AG10803 (cell line): Measurements from ENCODE around the gene ZNF598.

ENCODE experiments used
- DNase-seq: peaks from one replicate; pipeline ENCODE4 v3.0.0; 2010; ENCODE audit warnings: low read depth
- H3K4me3 ChIP-seq: 2 replicates; pipeline ENCODE4 v1.5.1; 2011; ENCODE audit warnings: mild to moderate bottlenecking, low read length, control low read depth
- TF ChIP-seq, protein P1 (sequence below): conservative IDR thresholded peaks from 2 replicates; pipeline ENCODE4 v1.5.1; 2011; ENCODE audit warnings: mild to moderate bottlenecking, low read length, control low read depth, inconsistent platforms

The ZNF598 gene

DNA sequence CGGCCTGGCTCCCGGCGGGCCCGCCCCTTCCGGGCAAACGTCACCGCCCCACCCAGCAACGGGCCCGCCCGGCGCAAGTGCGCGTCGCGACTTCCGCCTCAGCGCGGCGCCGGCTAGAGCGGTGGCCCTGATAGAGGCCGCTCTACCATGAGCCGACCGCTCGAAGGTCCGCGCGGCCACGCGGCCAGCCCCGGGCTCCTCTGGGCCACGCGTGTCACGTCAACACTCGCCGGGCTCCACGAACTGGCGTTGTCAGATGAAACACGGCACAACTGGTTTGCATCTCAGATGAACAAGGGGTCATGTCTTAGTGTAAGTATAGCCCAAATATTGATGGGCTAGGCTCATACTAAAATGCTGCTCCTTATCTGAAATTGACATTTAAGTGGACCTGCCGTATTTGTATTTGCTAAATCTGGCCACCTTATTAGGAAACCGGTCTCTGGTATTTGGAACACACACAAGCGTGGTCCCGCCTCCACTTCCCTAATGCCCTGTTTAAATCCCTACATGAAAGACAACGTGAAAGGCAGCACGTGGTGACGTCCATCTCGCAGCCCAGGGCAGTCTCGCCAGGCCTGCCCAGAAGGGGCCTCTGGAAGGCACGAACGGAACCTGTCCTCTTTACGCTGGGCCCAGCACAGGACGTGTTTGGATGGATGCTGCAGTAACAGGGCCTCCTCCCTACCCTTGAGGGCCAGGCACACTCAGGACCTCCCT lies at the start of gene ZNF598:
ZNF598 (minus strand) TSS at position 31 of the 720 bp plus-strand sequence.
- peak within 1 kb of the TSS; percentile 86 for H3K4me3 ChIP-seq
- DNase-seq, result peak; percentile 87
- TF ChIP-seq, protein P1, sequence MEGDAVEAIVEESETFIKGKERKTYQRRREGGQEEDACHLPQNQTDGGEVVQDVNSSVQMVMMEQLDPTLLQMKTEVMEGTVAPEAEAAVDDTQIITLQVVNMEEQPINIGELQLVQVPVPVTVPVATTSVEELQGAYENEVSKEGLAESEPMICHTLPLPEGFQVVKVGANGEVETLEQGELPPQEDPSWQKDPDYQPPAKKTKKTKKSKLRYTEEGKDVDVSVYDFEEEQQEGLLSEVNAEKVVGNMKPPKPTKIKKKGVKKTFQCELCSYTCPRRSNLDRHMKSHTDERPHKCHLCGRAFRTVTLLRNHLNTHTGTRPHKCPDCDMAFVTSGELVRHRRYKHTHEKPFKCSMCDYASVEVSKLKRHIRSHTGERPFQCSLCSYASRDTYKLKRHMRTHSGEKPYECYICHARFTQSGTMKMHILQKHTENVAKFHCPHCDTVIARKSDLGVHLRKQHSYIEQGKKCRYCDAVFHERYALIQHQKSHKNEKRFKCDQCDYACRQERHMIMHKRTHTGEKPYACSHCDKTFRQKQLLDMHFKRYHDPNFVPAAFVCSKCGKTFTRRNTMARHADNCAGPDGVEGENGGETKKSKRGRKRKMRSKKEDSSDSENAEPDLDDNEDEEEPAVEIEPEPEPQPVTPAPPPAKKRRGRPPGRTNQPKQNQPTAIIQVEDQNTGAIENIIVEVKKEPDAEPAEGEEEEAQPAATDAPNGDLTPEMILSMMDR, result no peak

DNA sequence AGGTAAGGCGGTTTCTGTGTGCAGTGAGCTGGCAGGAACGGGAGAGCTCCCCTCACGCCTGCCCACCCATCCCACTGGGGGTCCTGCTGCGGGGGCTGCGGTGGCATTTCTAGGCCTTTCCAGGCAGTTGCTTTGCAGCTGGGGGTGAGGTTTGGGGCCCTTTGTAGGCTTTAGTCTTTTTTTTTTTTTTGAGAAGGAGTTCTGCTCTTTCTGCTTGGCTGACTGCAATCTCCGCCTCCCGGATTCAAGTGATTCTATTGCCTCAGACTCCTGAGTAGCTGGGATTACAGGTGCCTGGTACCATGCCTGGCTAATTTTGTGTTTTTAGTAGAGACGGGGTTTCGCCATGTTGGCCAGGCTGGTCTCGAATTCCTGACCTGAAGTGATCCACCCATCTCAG lies 49.3 kb upstream of the ZNF598 start:
- TF ChIP-seq, protein P1, result no peak
- H3K4me3 ChIP-seq, result no peak overlapping the region
- DNase-seq, result no peak

DNA sequence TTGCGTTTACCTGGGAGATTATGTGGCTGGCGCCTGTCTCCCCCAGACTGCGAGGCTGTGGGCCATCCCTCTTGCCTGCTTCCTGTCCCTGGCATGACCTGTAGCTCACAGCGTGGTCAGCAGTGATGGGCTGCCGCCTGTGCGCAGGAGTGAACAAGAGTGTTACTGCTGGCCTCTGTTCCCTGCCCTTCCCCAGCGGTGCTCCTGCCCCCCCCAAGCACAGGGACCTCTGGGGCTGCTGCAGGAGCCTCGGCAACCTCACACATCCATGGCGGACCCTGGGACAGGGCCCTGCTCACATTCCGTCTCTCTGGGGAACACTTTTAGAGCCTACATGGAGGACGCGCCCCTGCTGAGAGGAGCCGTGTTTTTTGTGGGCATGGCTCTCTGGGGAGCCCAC lies 48.8 kb upstream of the ZNF598 start:
- DNase-seq, result no peak
- no peak overlapping the region for H3K4me3 ChIP-seq
- TF ChIP-seq, protein P1, result no peak

DNA sequence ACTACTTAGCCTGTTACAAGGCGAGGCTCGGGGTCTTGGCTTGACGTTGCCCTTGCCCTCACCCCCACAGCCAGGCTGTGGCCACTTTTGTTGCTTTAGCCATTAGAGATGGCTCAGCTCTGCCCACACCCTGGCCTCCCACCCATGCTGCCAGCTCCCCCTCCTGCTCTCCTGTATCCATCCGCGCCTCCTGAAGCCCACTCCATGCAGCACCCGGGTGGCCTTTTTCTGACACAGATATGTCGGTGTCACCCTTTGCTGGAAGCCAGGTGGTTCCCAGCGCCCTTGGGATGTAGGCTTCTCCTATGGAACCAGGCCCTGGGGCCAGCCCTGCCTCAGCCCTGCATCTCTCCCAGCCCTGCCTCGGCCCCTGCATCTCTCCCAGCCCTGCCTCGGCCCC lies 47.8 kb upstream of the ZNF598 start:
- TF ChIP-seq, protein P1, result no peak

DNA sequence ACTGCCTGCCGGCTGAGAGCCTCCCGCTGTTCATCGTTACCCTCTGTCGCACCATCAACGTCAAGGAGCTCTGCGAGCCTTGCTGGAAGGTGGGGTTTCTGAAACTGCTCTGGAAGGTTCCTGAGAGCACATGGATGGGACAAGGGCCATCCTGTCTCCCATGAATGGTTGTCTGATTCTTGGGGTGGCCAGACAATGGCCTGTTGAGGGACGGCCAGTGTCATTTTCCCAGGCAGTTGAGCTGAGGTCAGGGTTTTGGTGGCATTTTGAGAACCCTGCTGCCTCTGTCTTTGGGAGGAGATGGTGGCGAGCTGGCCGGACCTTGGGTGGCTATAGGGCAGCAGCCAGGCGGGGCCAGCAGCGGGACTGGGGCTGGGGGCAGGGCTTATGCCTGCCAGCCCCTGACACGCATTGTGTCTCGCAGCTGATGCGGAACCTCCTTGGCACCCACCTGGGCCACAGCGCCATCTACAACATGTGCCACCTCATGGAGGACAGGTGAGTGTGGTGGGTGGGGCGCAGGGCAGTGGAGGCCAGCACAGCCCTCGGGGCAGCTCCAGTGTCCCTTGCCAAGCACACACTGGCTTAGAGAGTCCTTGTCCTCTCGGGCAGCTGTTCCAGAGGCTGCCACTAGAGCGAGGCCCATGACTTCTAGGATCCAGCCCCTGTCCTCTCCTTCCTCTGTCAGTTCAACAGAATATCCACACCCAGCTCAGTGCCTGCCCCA lies 47.2 kb upstream of the ZNF598 start:
- TF ChIP-seq, protein P1, result peak; percentile 39
- H3K4me3 ChIP-seq, result no peak overlapping the region
- DNase-seq, result peak; percentile 22

More for the DNA sequence above, 47.8 kb upstream of the ZNF598 start:
- H3K4me3 ChIP-seq, result no peak overlapping the region
- DNase-seq, result no peak

DNA sequence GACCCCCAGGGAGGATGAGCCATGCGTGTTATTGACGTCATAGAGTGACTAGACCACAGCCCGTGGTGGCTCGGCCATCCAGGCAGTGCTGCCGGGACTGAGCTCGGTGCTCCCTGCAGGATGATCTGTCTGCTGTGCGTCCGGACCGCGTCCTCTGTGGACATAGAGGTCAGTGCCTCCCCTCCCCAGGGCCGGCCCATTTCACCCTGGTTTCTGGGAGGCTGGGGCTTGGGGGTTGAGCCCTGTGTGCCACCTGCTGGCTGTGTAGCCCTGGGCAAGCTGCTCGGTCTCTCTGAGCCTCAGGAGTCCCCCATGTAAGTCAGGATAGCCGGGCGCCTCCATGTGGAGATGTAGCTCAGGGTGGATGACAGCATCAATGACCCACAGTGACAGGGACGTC lies 46.5 kb upstream of the ZNF598 start:
- TF ChIP-seq, protein P1, result peak; percentile 45
- H3K4me3 ChIP-seq, result no peak overlapping the region
- peak; percentile 20 for DNase-seq
